Sigmoid colon (tissue), 7 donors: ENCODE results near the gene NAE1. TPM values are rescaled to one million over a fixed set of nuclear protein-coding genes. Genes with fewer than 3 reads are reported as not detected.
A peak's percentile ranks its signal among the peaks of the same experiment; 100 is the strongest.

ENCODE experiments used
- DNase-seq: peaks from one replicate; pipeline ENCODE4 v3.0.0-alpha.2; 2019
- H3K27ac ChIP-seq, 4 donors: fragments of 200-600 bp; sonication (generic); one replicate each; pipeline ENCODE4 v1.5.1; 2016 to 2019; ENCODE audit warnings: mild to moderate bottlenecking in 1 of 4
- H3K27me3 ChIP-seq, 3 donors: fragments of 200-600 bp; sonication (generic); one replicate each; pipeline ENCODE4 v1.5.1; 2019; ENCODE audit warnings: mild to moderate bottlenecking in 1 of 3
- H3K36me3 ChIP-seq, 4 donors: fragments of 200-600 bp; sonication (generic); one replicate each; pipeline ENCODE4 v1.5.1; 2016 to 2019
- H3K4me1 ChIP-seq, 4 donors: fragments of 200-600 bp; sonication (generic); one replicate each; pipeline ENCODE4 v1.5.1; 2017 to 2019
- H3K4me3 ChIP-seq, 4 donors: fragments of 200-600 bp; sonication (generic); one replicate each; pipeline ENCODE4 v1.5.1; 2017 to 2019; ENCODE audit warnings: mild to moderate bottlenecking in 2 of 4, moderate library complexity in 1 of 4
- H3K9me3 ChIP-seq, 4 donors: fragments of 200-600 bp in 3 of 4; sonication (generic) in 3 of 4; one replicate each; pipeline versions ENCODE4 v1.5.1 to v1.6.1; 2013 to 2019
- CTCF ChIP-seq, 4 experiments: fragments of 450-650 bp in 3 of 4; fragments of 200-600 bp in 1 of 4; IDR thresholded peaks; one replicate each; pipeline ENCODE4 v1.5.1; 2016 to 2019; ENCODE audit warnings: antibody characterized with exemption in 4 of 4, mild to moderate bottlenecking in 3 of 4, moderate library complexity in 2 of 4
- EP300 ChIP-seq, 4 donors: sonication (generic); formaldehyde crosslinking; IDR thresholded peaks; one replicate each; pipeline ENCODE4 v1.6.1; 2017; ENCODE audit warnings: antibody characterized with exemption in 4 of 4
- POLR2A ChIP-seq, 2 donors: fragments of 450-650 bp; IDR thresholded peaks; one replicate each; pipeline ENCODE4 v1.6.1; 2016; ENCODE audit warnings: antibody characterized with exemption in 2 of 2, mild to moderate bottlenecking in 2 of 2, moderate library complexity in 2 of 2
- POLR2AphosphoS5 ChIP-seq, 4 donors: sonication (generic); formaldehyde crosslinking; IDR thresholded peaks; one replicate each; pipeline ENCODE4 v1.6.1; 2017; ENCODE audit warnings: antibody characterized with exemption in 4 of 4
- WGBS, 2 donors: extraction: QIAGEN DNeasy Blood & Tissue Kit; methylation state at CpG; one replicate each; pipeline ENCODE4 v1.1.7; 2013; 5-methylcytosine and 5-hydroxymethylcytosine counted together
- intact Hi-C: fragments of 100-400 bp; cut with DNase I; formaldehyde crosslinking; loops from one replicate; pipeline ENCODE4 v1.15.1; 2023
- polyA plus RNA-seq, 3 donors: library from polyadenylated mRNA; stranded (reverse); fragments of 200-250 nt; gene quantifications; one replicate each; pipeline ENCODE4 v1.2.3, GENCODE V29; 2013
- total RNA-seq, 4 donors: library from RNA; depleted of rRNA; stranded (reverse); fragments of >200 nt; gene quantifications; one replicate each; pipeline ENCODE4 v1.1.0, GENCODE V29; 2016
- donor health status: healthy with polysubstance abuse.
- donor health status: Bipolar disorder and iron deficiency.
- donor health status: healthy.

Gene NAE1
- total and polyA plus RNA-seq, 7 donors: 34.6 to 58.3 (median 42.4) TPM

- Histone ChIP-seq H3K9me3 (no peaks in the 10 kb centered on the region), H3K4me3 (no peak overlapping the region), H3K27ac (no peak overlapping the region), H3K36me3 (no peaks in the 10 kb centered on the region), H3K27me3 (no peaks in the 10 kb centered on the region), H3K4me1 (peaks cover 0 to 12% (median 11%) of the 10 kb centered on the region in 4 donors)
- no peak for DNase-seq
- TF ChIP-seq POLR2A (IDR thresholded peaks at IDR 0.05): no peak
- no peak for TF ChIP-seq EP300 (IDR thresholded peaks at IDR 0.05)
- TF ChIP-seq POLR2AphosphoS5 (IDR thresholded peaks at IDR 0.05): no peak
- no peak for TF ChIP-seq CTCF (IDR thresholded peaks at IDR 0.05)
- intact Hi-C loops: no loop called here
These were observed 32.9 kb upstream of the NAE1 start for GRCh38 chr16:66863707-66864106.

- no peaks in the 10 kb centered on the region for H3K9me3 ChIP-seq
- 90 to 93% methylated on average over 8 of the region's 8 CpGs for WGBS, 2 donors
- no peaks in the 10 kb centered on the region for H3K27me3 ChIP-seq
- peak; percentile 40 for DNase-seq
- peaks cover 0 to 12% (median 11%) of the 10 kb centered on the region in 4 donors for H3K4me1 ChIP-seq
- no peak overlapping the region for H3K4me3 ChIP-seq
- no peaks in the 10 kb centered on the region for H3K36me3 ChIP-seq
- TF ChIP-seq POLR2AphosphoS5 (IDR thresholded peaks at IDR 0.05) (no peak), EP300 (IDR thresholded peaks at IDR 0.05) (no peak), CTCF (IDR thresholded peaks at IDR 0.05) (no peak), POLR2A (IDR thresholded peaks at IDR 0.05) (no peak)
- H3K27ac ChIP-seq: no peak overlapping the region
- intact Hi-C loops: no loop called here
These were observed 31.3 kb upstream of the NAE1 start for GRCh38 chr16:66862023-66862520.

- no peak for DNase-seq
- Histone ChIP-seq H3K27me3 (no peaks in the 10 kb centered on the region), H3K4me3 (no peak overlapping the region), H3K9me3 (no peaks in the 10 kb centered on the region), H3K4me1 (peaks cover 0 to 12% (median 11%) of the 10 kb centered on the region in 4 donors), H3K36me3 (no peaks in the 10 kb centered on the region), H3K27ac (no peak overlapping the region)
- WGBS, 2 donors: 87 to 89% methylated on average over 3 of the region's 3 CpGs
- intact Hi-C loops: no loop called here
- TF ChIP-seq POLR2A (IDR thresholded peaks at IDR 0.05) (no peak), EP300 (IDR thresholded peaks at IDR 0.05) (no peak), POLR2AphosphoS5 (IDR thresholded peaks at IDR 0.05) (no peak), CTCF (IDR thresholded peaks at IDR 0.05) (no peak)
These were observed 28.8 kb upstream of the NAE1 start for GRCh38 chr16:66859397-66860068.

- no peaks in the 10 kb centered on the region for H3K9me3 ChIP-seq
- no peak for DNase-seq
These were observed 28.1 kb upstream of the NAE1 start for GRCh38 chr16:66858740-66859396.

More at GRCh38 chr16:66858740-66859396, 28.1 kb upstream of the NAE1 start:
- H3K27ac ChIP-seq: no peak overlapping the region
- H3K27me3 ChIP-seq: no peaks in the 10 kb centered on the region
- TF ChIP-seq POLR2AphosphoS5 (IDR thresholded peaks at IDR 0.05) (no peak), CTCF (IDR thresholded peaks at IDR 0.05) (no peak), EP300 (IDR thresholded peaks at IDR 0.05) (no peak), POLR2A (IDR thresholded peaks at IDR 0.05) (no peak)
- intact Hi-C loops: no loop called here
- 47 to 64% methylated on average over 4 of the region's 4 CpGs for WGBS, 2 donors
- no peaks in the 10 kb centered on the region for H3K36me3 ChIP-seq
- no peak overlapping the region for H3K4me3 ChIP-seq
- H3K4me1 ChIP-seq: peaks cover 0 to 12% (median 11%) of the 10 kb centered on the region in 4 donors
